ENCODE results near the gene GRIK4.

The GRIK4 gene

GRCh38 chr11:120900643-120901042 lies 389.1 kb downstream of the GRIK4 start:
- H3K4me3 ChIP-seq (ENCODE audit: low read length) = no peak overlapping the region
- DNase-seq (ENCODE audit: low read depth, low spot score) = no peak

GRCh38 chr11:120903686-120904085 lies 392.1 kb downstream of the GRIK4 start:
- no peak overlapping the region for H3K4me3 ChIP-seq (ENCODE audit: low read length)
- no peak for DNase-seq (ENCODE audit: low read depth, low spot score)

GRCh38 chr11:120904116-120904515 lies 392.6 kb downstream of the GRIK4 start:
- no peak for DNase-seq (ENCODE audit: low read depth, low spot score)
- no peak overlapping the region for H3K4me3 ChIP-seq (ENCODE audit: low read length)

GRCh38 chr11:120906766-120907165 lies 395.2 kb downstream of the GRIK4 start:
- H3K4me3 ChIP-seq (ENCODE audit: low read length) = no peak overlapping the region
- DNase-seq (ENCODE audit: low read depth, low spot score) = no peak

GRCh38 chr11:120907971-120908370 lies 396.4 kb downstream of the GRIK4 start:
- no peak for DNase-seq (ENCODE audit: low read depth, low spot score)
- no peak overlapping the region for H3K4me3 ChIP-seq (ENCODE audit: low read length)

- H3K4me3 ChIP-seq (ENCODE audit: low read length) = no peak overlapping the region
- DNase-seq (ENCODE audit: low read depth, low spot score) = no peak
These were observed 397.1 kb downstream of the GRIK4 start for GRCh38 chr11:120908461-120909181.

GRCh38 chr11:120909676-120910416 lies 398.3 kb downstream of the GRIK4 start:
- DNase-seq (ENCODE audit: low read depth, low spot score) = no peak
- H3K4me3 ChIP-seq (ENCODE audit: low read length) = no peak overlapping the region

- no peak for DNase-seq (ENCODE audit: low read depth, low spot score)
- no peak overlapping the region for H3K4me3 ChIP-seq (ENCODE audit: low read length)
These were observed 400.4 kb downstream of the GRIK4 start for GRCh38 chr11:120911943-120912342.

- no peak overlapping the region for H3K4me3 ChIP-seq (ENCODE audit: low read length)
- DNase-seq (ENCODE audit: low read depth, low spot score) = peak; percentile 23
These were observed 401.0 kb downstream of the GRIK4 start for GRCh38 chr11:120912504-120912903.

- H3K4me3 ChIP-seq (ENCODE audit: low read length) = no peak overlapping the region
- DNase-seq (ENCODE audit: low read depth, low spot score) = no peak
These were observed 401.4 kb downstream of the GRIK4 start for GRCh38 chr11:120912915-120913314.

GRCh38 chr11:120914021-120914420 lies 402.5 kb downstream of the GRIK4 start:
- DNase-seq (ENCODE audit: low read depth, low spot score) = no peak
- no peak overlapping the region for H3K4me3 ChIP-seq (ENCODE audit: low read length)

- DNase-seq (ENCODE audit: low read depth, low spot score) = no peak
- no peak overlapping the region for H3K4me3 ChIP-seq (ENCODE audit: low read length)
These were observed 403.1 kb downstream of the GRIK4 start for GRCh38 chr11:120914601-120915000.

GRCh38 chr11:120917559-120918239 lies 406.2 kb downstream of the GRIK4 start:
- DNase-seq (ENCODE audit: low read depth, low spot score) = no peak
- no peak overlapping the region for H3K4me3 ChIP-seq (ENCODE audit: low read length)

- H3K4me3 ChIP-seq (ENCODE audit: low read length) = no peak overlapping the region
- no peak for DNase-seq (ENCODE audit: low read depth, low spot score)
These were observed 406.7 kb downstream of the GRIK4 start for GRCh38 chr11:120918257-120918656.

- no peak for DNase-seq (ENCODE audit: low read depth, low spot score)
- no peak overlapping the region for H3K4me3 ChIP-seq (ENCODE audit: low read length)
These were observed 407.5 kb downstream of the GRIK4 start for GRCh38 chr11:120919045-120919444.

GRCh38 chr11:120919566-120919965 lies 408.0 kb downstream of the GRIK4 start:
- no peak for DNase-seq (ENCODE audit: low read depth, low spot score)
- H3K4me3 ChIP-seq (ENCODE audit: low read length) = no peak overlapping the region

- H3K4me3 ChIP-seq (ENCODE audit: low read length) = no peak overlapping the region
- no peak for DNase-seq (ENCODE audit: low read depth, low spot score)
These were observed 412.4 kb downstream of the GRIK4 start for GRCh38 chr11:120923866-120924508.

- H3K4me3 ChIP-seq (ENCODE audit: low read length) = no peak overlapping the region
- no peak for DNase-seq (ENCODE audit: low read depth, low spot score)
These were observed 414.4 kb downstream of the GRIK4 start for GRCh38 chr11:120925944-120926343.

GRCh38 chr11:120928627-120929026 lies 417.1 kb downstream of the GRIK4 start:
- DNase-seq (ENCODE audit: low read depth, low spot score) = no peak
- no peak overlapping the region for H3K4me3 ChIP-seq (ENCODE audit: low read length)

- DNase-seq (ENCODE audit: low read depth, low spot score) = no peak
- no peak overlapping the region for H3K4me3 ChIP-seq (ENCODE audit: low read length)
These were observed 417.5 kb downstream of the GRIK4 start for GRCh38 chr11:120929090-120929489.

Measured in Jurkat, Clone E6-1 (cell line).